KMS-11 (cell line): ENCODE data around the gene OR51M1.

ENCODE experiments used
- H2AFZ ChIP-seq: fragments of 200-600 bp; sonication (generic); 2 replicates; pipeline ENCODE4 v1.6.1; 2016; ENCODE audit warnings: antibody characterized with exemption, mixed run types, low read depth
- H3K27ac ChIP-seq: fragments of 200-600 bp; sonication (generic); 2 replicates; pipeline ENCODE4 v1.6.1; 2016; ENCODE audit warnings: mild to moderate bottlenecking, mixed run types
- H3K27me3 ChIP-seq: fragments of 200-600 bp; sonication (generic); 2 replicates; pipeline ENCODE4 v1.6.1; 2017; ENCODE audit warnings: mild to moderate bottlenecking, low read depth, mixed run types, moderate library complexity; ENCODE audit not compliant: insufficient read depth
- H3K36me3 ChIP-seq: fragments of 200-600 bp; sonication (generic); 2 replicates; pipeline ENCODE4 v1.6.1; 2017; ENCODE audit warnings: mild to moderate bottlenecking, mixed run types; ENCODE audit not compliant: insufficient read depth
- H3K4me1 ChIP-seq: fragments of 200-600 bp; sonication (generic); 2 replicates; pipeline ENCODE4 v1.6.1; 2016; ENCODE audit warnings: mild to moderate bottlenecking, low read depth, mixed run types; ENCODE audit not compliant: poor library complexity, severe bottlenecking
- H3K4me2 ChIP-seq: fragments of 200-600 bp; sonication (generic); 2 replicates; pipeline ENCODE4 v1.7.0; 2016; ENCODE audit warnings: mild to moderate bottlenecking, mixed run types
- H3K4me3 ChIP-seq: fragments of 200-600 bp; sonication (generic); IDR thresholded peaks from 2 replicates; pipeline ENCODE4 v1.6.1; 2017; ENCODE audit warnings: low read depth, low read length, mixed read lengths; ENCODE audit not compliant: insufficient read depth
- H3K79me2 ChIP-seq: fragments of 200-600 bp; sonication (generic); 2 replicates; pipeline ENCODE4 v1.6.1; 2016; ENCODE audit warnings: low read depth, mixed run types; ENCODE audit not compliant: insufficient read depth
- H3K9ac ChIP-seq: fragments of 200-600 bp; sonication (generic); 2 replicates; pipeline ENCODE4 v1.6.1; 2016; ENCODE audit warnings: mild to moderate bottlenecking, mixed run types
- H4K20me1 ChIP-seq: fragments of 200-600 bp; sonication (generic); 2 replicates; pipeline ENCODE4 v1.6.1; 2016; ENCODE audit warnings: mild to moderate bottlenecking, mixed run types; ENCODE audit not compliant: insufficient read depth
- CTCF ChIP-seq: fragments of 200-600 bp; sonication (generic); conservative IDR thresholded peaks from 2 replicates; pipeline ENCODE4 v1.6.1; 2017; ENCODE audit warnings: low read depth, mild to moderate bottlenecking, antibody characterized with exemption, low read length, moderate library complexity, mixed read lengths

OR51M1 gene

GRCh38 chr11:5380740-5381342 lies 2.8 kb upstream of the OR51M1 start:
- H3K4me2 ChIP-seq = no peak overlapping the region
- no peak overlapping the region for H3K9ac ChIP-seq
- H3K79me2 ChIP-seq = no peaks in the 10 kb centered on the region
- TF ChIP-seq CTCF = peak; percentile 90
- no peaks in the 10 kb centered on the region for H3K4me1 ChIP-seq
- H3K4me3 ChIP-seq = no peak overlapping the region
- H4K20me1 ChIP-seq = no peaks in the 10 kb centered on the region
- no peak overlapping the region for H3K27ac ChIP-seq
- no peak overlapping the region for H2AFZ ChIP-seq
- no peaks in the 10 kb centered on the region for H3K36me3 ChIP-seq
- H3K27me3 ChIP-seq = no peaks in the 10 kb centered on the region

DNA sequence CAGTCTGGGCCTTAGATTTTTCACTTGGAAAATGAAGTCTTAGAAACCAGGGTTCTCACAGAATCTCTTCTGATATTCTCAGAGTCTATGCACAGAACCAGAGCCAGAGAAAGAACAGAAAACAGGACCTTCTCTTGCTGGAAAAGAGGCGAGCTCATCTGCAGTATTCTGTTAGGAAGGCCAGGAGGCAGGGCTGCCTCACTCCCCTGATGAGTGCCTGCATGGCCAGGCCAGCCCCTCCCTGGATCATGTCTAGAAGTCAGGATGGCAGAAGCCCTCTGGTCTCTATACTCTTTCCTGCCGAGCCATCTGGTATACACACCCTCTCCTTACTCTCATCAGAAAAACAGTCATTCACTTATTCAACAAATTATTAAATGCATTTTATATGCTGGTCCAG lies 723 bp downstream of the OR51M1 start:
- Histone ChIP-seq H3K27me3 (no peaks in the 10 kb centered on the region), H3K27ac (no peak overlapping the region), H3K4me3 (no peak overlapping the region), H3K9ac (no peak overlapping the region), H3K4me1 (no peaks in the 10 kb centered on the region), H3K4me2 (no peak overlapping the region), H3K79me2 (no peaks in the 10 kb centered on the region), H4K20me1 (no peaks in the 10 kb centered on the region), H3K36me3 (no peaks in the 10 kb centered on the region), H2AFZ (no peak overlapping the region)
- no peak for TF ChIP-seq CTCF

DNA sequence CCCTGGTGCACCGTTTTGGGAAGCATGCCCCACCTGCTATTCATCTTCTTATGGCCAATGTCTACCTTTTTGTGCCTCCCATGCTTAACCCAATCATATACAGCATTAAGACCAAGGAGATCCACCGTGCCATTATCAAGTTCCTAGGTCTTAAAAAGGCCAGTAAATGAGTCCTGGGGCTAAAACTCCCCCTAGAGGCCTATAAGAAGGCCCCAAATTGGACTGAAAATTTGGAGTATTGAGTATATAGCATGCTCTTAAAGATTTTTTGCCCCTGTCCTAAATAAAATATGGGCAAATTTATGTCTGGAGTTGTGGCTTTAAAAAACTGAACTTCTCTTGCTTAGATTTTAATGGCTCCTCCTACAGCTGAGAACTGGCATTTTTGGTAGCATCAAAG lies 6.6 kb downstream of the OR51M1 start:
- no peak for TF ChIP-seq CTCF
- H3K9ac ChIP-seq = no peak overlapping the region
- H3K36me3 ChIP-seq = no peaks in the 10 kb centered on the region
- H2AFZ ChIP-seq = no peak overlapping the region
- H3K79me2 ChIP-seq = no peaks in the 10 kb centered on the region
- no peak overlapping the region for H3K4me2 ChIP-seq
- H4K20me1 ChIP-seq = no peaks in the 10 kb centered on the region
- H3K4me1 ChIP-seq = no peaks in the 10 kb centered on the region
- H3K27me3 ChIP-seq = no peaks in the 10 kb centered on the region
- no peak overlapping the region for H3K27ac ChIP-seq
- H3K4me3 ChIP-seq = no peak overlapping the region

GRCh38 chr11:5394091-5394490 lies 10.5 kb downstream of the OR51M1 start:
- H4K20me1 ChIP-seq = no peaks in the 10 kb centered on the region
- no peak overlapping the region for H3K27ac ChIP-seq
- no peaks in the 10 kb centered on the region for H3K79me2 ChIP-seq
- no peak for TF ChIP-seq CTCF
- no peak overlapping the region for H3K9ac ChIP-seq
- H3K27me3 ChIP-seq = no peaks in the 10 kb centered on the region
- no peaks in the 10 kb centered on the region for H3K4me1 ChIP-seq
- no peak overlapping the region for H2AFZ ChIP-seq
- no peaks in the 10 kb centered on the region for H3K36me3 ChIP-seq
- H3K4me3 ChIP-seq = no peak overlapping the region
- H3K4me2 ChIP-seq = no peak overlapping the region

DNA sequence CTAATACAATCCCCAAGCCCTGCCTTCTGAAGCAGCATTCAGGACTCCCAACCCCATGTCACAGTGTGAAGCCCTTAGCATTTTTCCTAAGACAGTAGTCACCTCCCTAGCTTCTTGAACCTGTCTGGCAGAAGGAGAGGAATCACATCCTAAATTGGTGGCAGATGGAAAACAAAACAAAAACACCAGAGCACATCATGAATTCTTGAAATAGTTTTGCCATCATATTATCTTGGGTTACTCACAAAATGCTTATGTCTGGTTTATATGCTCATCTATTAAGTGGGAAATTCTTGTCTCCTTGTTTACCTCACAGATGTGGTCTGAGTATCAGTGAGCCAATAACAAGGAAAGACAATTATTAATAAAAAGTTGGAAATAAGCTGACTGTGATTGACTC lies 15.3 kb downstream of the OR51M1 start:
- no peak overlapping the region for H3K27ac ChIP-seq
- no peaks in the 10 kb centered on the region for H3K79me2 ChIP-seq
- H2AFZ ChIP-seq = no peak overlapping the region
- no peaks in the 10 kb centered on the region for H3K27me3 ChIP-seq
- no peaks in the 10 kb centered on the region for H3K4me1 ChIP-seq
- no peak overlapping the region for H3K9ac ChIP-seq
- H3K36me3 ChIP-seq = no peaks in the 10 kb centered on the region
- H3K4me2 ChIP-seq = no peak overlapping the region
- no peak overlapping the region for H3K4me3 ChIP-seq
- no peaks in the 10 kb centered on the region for H4K20me1 ChIP-seq
- no peak for TF ChIP-seq CTCF
